ENCODE results near the gene OPN4. TPM values are rescaled to one million over a fixed set of nuclear protein-coding genes. Genes with fewer than 3 reads are reported as not detected.

The OPN4 gene
- total and polyA plus RNA-seq, 2 donors (not counting 3 experiments of a cell fraction or from before 2014, with no cell fraction given): not detected

DNA sequence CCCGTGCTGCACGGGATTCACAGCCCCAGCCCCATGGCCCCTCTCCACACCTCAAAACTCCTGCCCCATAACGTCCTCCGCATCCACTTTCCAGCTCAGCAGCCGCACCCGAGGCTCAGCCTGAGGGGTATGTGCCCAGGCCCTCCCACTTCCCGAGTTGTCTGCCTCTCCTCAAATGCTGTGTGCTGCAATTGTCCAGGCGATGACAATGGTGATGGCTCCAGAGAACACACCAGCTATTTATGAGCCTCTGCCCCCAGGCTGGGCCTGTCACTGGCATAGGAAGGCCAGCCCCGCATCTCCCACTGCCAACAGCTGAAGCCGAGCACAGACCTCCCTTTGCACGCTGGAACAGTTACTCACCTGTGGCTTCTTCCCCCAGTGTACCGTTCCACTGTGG is 11.5 kb downstream of the OPN4 start:
- FAIRE-seq (no peak), DNase-seq (ENCODE audit: low read depth, low spot score) (no peak)
- H4K20me1 ChIP-seq (replicated peaks; ENCODE audit: control insufficient read depth, extremely low read depth, insufficient read depth, low read length): no peaks in the 10 kb centered on the region
- ChIA-PET CTCF (no interaction called here), POLR2A (no interaction called here)
- no peaks in the 10 kb centered on the region for H3K9me3 ChIP-seq (replicated peaks; ENCODE audit: control insufficient read depth, insufficient read depth, low read length)
- dilution Hi-C loops (cut with MboI; ENCODE audit: extremely low pct_ligation_motif_present, low sequenced_read_pairs) (no loop called here), intact Hi-C loops (cut with micrococcal nuclease) (no loop called here)
- no peak overlapping the region for H3K27ac ChIP-seq (ENCODE audit: insufficient read depth, low read depth, low read length)
- no peak overlapping the region for H3K4me3 ChIP-seq (replicated peaks in 1 of 3; ENCODE audit: insufficient read depth in 1 of 3, low read depth in 1 of 3, low read length in 3 of 3)
- H3K9ac ChIP-seq (replicated peaks; ENCODE audit: extremely low read depth, insufficient read depth, low read length): no peak overlapping the region
- H2AFZ ChIP-seq (ENCODE audit: low read depth, low read length): no peak overlapping the region
- H3K4me2 ChIP-seq (ENCODE audit: insufficient read depth, low read length): no peak overlapping the region
- H3K36me3 ChIP-seq (ENCODE audit: control insufficient read depth in 2 of 2, extremely low read depth in 1 of 2, insufficient read depth in 2 of 2, low read length in 2 of 2): no peaks in the 10 kb centered on the region
- no peaks in the 10 kb centered on the region for H3K9me1 ChIP-seq (replicated peaks; ENCODE audit: control insufficient read depth, extremely low read depth, insufficient read depth, low read length)
- H3K79me2 ChIP-seq (ENCODE audit: control insufficient read depth, insufficient read depth, low read length): no peaks in the 10 kb centered on the region
- TF ChIP-seq FOS (IDR thresholded peaks at IDR 0.05; ENCODE audit: borderline replicate concordance, insufficient read depth, low read length): no peak
- no peak for TF ChIP-seq EZH2 (IDR thresholded peaks at IDR 0.05; ENCODE audit: borderline replicate concordance, low read depth, low read length, severe bottlenecking)
- no peak for TF ChIP-seq JUN (IDR thresholded peaks at IDR 0.05; ENCODE audit: borderline replicate concordance, insufficient read depth, insufficient read length, low read depth)
- no peak for TF ChIP-seq POLR2A (IDR thresholded peaks at IDR 0.05; ENCODE audit: low read depth, low read length)
- TF ChIP-seq, protein P1, sequence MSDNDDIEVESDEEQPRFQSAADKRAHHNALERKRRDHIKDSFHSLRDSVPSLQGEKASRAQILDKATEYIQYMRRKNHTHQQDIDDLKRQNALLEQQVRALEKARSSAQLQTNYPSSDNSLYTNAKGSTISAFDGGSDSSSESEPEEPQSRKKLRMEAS (IDR thresholded peaks at IDR 0.05; ENCODE audit: insufficient read depth, insufficient read length): no peak
- TF ChIP-seq MYC (IDR thresholded peaks at IDR 0.05; ENCODE audit: low read depth, low read length): no peak
- TF ChIP-seq POLR2AphosphoS5 (IDR thresholded peaks at IDR 0.05; ENCODE audit: insufficient read depth, low read depth, low read length): no peak
- TF ChIP-seq, protein P2, sequence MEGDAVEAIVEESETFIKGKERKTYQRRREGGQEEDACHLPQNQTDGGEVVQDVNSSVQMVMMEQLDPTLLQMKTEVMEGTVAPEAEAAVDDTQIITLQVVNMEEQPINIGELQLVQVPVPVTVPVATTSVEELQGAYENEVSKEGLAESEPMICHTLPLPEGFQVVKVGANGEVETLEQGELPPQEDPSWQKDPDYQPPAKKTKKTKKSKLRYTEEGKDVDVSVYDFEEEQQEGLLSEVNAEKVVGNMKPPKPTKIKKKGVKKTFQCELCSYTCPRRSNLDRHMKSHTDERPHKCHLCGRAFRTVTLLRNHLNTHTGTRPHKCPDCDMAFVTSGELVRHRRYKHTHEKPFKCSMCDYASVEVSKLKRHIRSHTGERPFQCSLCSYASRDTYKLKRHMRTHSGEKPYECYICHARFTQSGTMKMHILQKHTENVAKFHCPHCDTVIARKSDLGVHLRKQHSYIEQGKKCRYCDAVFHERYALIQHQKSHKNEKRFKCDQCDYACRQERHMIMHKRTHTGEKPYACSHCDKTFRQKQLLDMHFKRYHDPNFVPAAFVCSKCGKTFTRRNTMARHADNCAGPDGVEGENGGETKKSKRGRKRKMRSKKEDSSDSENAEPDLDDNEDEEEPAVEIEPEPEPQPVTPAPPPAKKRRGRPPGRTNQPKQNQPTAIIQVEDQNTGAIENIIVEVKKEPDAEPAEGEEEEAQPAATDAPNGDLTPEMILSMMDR (IDR thresholded peaks at IDR 0.05; ENCODE audit: extremely low read depth in 1 of 2, insufficient read depth in 1 of 2, low read depth in 1 of 2, low read length in 2 of 2): no peak
- TF ChIP-seq GATA2 (IDR thresholded peaks at IDR 0.05; ENCODE audit: insufficient read depth, insufficient read length, low read depth, low read length): no peak
- no peaks in the 10 kb centered on the region for H3K4me1 ChIP-seq (ENCODE audit: control insufficient read depth, extremely low read depth, insufficient read depth, low read length)
- H3K27me3 ChIP-seq (ENCODE audit: control insufficient read depth in 2 of 2, insufficient read depth in 2 of 2, low read length in 2 of 2): no peaks in the 10 kb centered on the region
- no TSS peak for BruUV-seq (replicated peaks)

Measured in endothelial cell of umbilical vein (primary cell).